Measurements from ENCODE around the gene SPG11. TPM values are rescaled to one million over a fixed set of nuclear protein-coding genes. Genes with fewer than 3 reads are reported as not detected.

The SPG11 gene, protein sequence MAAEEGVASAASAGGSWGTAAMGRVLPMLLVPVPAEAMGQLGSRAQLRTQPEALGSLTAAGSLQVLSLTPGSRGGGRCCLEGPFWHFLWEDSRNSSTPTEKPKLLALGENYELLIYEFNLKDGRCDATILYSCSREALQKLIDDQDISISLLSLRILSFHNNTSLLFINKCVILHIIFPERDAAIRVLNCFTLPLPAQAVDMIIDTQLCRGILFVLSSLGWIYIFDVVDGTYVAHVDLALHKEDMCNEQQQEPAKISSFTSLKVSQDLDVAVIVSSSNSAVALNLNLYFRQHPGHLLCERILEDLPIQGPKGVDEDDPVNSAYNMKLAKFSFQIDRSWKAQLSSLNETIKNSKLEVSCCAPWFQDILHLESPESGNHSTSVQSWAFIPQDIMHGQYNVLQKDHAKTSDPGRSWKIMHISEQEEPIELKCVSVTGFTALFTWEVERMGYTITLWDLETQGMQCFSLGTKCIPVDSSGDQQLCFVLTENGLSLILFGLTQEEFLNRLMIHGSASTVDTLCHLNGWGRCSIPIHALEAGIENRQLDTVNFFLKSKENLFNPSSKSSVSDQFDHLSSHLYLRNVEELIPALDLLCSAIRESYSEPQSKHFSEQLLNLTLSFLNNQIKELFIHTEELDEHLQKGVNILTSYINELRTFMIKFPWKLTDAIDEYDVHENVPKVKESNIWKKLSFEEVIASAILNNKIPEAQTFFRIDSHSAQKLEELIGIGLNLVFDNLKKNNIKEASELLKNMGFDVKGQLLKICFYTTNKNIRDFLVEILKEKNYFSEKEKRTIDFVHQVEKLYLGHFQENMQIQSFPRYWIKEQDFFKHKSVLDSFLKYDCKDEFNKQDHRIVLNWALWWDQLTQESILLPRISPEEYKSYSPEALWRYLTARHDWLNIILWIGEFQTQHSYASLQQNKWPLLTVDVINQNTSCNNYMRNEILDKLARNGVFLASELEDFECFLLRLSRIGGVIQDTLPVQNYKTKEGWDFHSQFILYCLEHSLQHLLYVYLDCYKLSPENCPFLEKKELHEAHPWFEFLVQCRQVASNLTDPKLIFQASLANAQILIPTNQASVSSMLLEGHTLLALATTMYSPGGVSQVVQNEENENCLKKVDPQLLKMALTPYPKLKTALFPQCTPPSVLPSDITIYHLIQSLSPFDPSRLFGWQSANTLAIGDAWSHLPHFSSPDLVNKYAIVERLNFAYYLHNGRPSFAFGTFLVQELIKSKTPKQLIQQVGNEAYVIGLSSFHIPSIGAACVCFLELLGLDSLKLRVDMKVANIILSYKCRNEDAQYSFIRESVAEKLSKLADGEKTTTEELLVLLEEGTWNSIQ (N-terminal part only)
- total RNA-seq (2022; extraction: Qiagen RNA extraction): 7.6 to 10.8 TPM (median 9.2 TPM) in 5 replicates

DNA sequence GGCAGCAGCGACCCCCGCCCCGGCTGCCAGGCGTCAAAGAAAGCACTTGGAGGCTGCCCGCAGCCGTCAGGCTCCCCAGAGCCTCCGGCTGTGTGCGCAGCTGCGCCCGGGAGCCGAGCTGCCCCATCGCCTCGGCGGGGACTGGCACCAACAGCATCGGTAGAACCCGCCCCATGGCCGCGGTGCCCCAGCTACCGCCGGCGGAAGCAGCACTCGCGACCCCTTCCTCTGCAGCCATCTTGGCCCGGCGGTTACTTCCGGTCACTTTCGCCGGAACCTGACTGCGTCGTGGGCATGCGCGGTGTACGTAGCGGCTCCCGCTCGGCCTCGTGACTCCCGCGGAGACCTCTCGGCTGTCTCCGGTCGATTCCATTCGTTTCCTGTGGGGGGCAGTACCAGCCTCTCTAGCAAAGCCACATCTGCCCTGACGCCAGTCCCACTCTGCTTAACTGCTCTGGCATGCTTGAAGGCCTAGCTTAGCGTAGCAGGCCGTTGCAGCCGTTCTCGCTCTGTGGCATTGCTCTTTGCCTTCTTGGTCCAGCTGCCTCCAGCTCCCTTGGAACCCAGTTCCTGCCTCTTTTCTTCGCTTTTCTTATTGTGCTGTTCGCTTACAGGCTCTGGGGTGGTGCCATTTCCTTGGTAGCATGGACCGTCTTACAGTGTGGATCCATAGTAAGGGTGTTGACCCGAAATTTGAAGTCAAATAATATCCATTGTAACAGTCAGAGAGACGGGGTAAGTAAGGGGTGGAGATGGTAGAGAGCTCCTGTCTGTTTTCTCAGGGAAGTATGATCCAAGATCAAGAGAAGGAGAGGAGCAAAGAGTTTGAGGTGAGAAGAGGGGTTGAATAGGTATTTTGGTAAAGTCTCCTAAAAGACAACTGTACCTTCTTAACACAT lies at the start of gene SPG11:
TSS of gene SPG11 (minus strand) at position 253 of the 899 bp plus-strand sequence. CDS start at position 238, 15 bp downstream.

DNA sequence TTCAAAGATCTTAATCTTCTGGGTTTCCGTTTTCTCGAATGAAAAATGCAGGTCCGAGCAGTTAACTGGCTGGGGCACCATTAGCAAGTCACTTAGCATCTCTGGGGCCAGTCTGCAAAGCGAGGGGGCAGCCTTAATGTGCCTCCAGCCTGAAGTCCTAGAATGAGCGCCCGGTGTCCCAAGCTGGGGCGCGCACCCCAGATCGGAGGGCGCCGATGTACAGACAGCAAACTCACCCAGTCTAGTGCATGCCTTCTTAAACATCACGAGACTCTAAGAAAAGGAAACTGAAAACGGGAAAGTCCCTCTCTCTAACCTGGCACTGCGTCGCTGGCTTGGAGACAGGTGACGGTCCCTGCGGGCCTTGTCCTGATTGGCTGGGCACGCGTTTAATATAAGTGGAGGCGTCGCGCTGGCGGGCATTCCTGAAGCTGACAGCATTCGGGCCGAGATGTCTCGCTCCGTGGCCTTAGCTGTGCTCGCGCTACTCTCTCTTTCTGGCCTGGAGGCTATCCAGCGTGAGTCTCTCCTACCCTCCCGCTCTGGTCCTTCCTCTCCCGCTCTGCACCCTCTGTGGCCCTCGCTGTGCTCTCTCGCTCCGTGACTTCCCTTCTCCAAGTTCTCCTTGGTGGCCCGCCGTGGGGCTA lies 47.8 kb upstream of the SPG11 start, which contains the start of the genes B2M and PATL2:
TSS of gene B2M (plus strand) at position 422 of the 647 bp plus-strand sequence. CDS start at position 452, 30 bp downstream.
TSS of gene PATL2 (minus strand) at position 228 of the 647 bp plus-strand sequence. CDS start 34,833 bp downstream, outside the sequence.

DNA sequence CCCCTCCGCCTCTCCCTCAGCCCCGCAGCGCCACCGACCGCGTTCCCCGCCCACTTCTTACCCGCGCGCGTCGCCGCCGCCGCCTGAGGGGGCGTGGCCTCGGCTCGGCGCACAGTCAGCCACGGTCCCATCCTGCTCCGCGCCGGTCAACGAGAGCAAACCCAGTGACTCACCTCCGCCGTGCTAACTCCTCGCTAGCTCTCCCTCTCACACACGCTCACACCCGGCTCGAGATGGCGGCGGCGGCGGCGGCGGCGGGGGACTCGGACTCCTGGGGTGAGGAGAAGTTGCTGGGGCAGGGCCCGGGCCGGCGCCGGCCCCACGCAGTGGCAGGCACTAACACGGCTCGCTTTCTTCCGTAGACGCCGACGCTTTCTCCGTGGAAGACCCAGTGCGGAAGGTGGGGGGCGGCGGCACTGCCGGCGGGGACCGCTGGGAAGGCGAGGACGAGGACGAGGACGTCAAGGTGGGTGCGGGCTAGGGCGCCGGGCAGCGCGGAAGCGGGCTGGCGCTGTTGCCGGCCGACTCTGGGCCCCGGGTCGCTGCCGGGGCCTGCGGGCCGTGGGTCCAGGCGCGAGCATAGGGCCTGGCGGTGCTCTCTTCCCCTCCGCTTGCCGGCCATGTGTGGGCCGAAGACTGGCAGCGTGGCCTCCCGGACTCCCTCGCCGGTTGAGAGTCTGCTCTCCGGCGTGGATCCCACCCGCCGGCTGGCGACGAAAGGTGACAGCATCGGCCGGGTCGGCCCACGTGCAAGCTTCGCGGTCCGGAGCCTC lies 126.3 kb downstream of the SPG11 start, which contains the start of gene EIF3J:
TSS of gene EIF3J (plus strand) at position 186 of the 773 bp plus-strand sequence. CDS start at position 234, 48 bp downstream.

Other genes with a start within 250 kb of the SPG11 start
- gene CTDSPL2, start 236.0 kb downstream of the SPG11 start, total RNA-seq (2022; extraction: Qiagen RNA extraction): 11.0 to 25.3 TPM (median 15.7 TPM) in 5 replicates
- 84.8 to 126 TPM (median 92.0 TPM) in 5 replicates for gene EIF3J, start 126.5 kb downstream of the SPG11 start, total RNA-seq (2022; extraction: Qiagen RNA extraction)
- gene PATL2, start 47.7 kb upstream of the SPG11 start, total RNA-seq (2022; extraction: Qiagen RNA extraction): 0.07 to 0.30 TPM (median 0.26 TPM) in 4 of 5 replicates, not detected in the other
- gene B2M, start 47.9 kb upstream of the SPG11 start, total RNA-seq (2022; extraction: Qiagen RNA extraction): 399 to 485 TPM (median 437 TPM) in 5 replicates
- 4.0 to 6.5 TPM (median 5.8 TPM) in 5 replicates for gene TRIM69, start 72.9 kb upstream of the SPG11 start, total RNA-seq (2022; extraction: Qiagen RNA extraction)

Measured in A549 treated with CORT108297 at 1 μM for 4 hours (cell line).